HepG2 (cell line): Measurements from ENCODE around the gene RTBDN. TPM values are rescaled to one million over a fixed set of nuclear protein-coding genes. Genes with fewer than 3 reads are reported as not detected.

Experiments used
- ATAC-seq: fragments of 200-7000 bp; cut with Tn5 transposase; 3 replicates; pipeline ENCODE4 v1.9.1; 2020; ENCODE audit warnings: mild to moderate bottlenecking, moderate library complexity
- BruUV-seq: library from RNA; stranded (reverse); fragments of 400-500 nt; replicated peaks from 2 replicates; lab custom pipeline; 2021; lab: Mats Ljungman, UMichigan
- CTCF ChIA-PET: fragments of 300-600 bp; formaldehyde crosslinking; extraction: SDS; loops from one replicate; lab custom pipeline; 2021; ENCODE audit warnings: low total read pairs, inconsistent platforms, low intra/inter-chr PET ratio; lab: Yijun Ruan, JAX
- POLR2A ChIA-PET: fragments of 350-600 bp; sonication (Branson Sonifier 250); formaldehyde crosslinking; loops from one replicate; lab custom pipeline; 2020; ENCODE audit warnings: antibody characterized with exemption, inconsistent platforms; lab: Yijun Ruan, JAX
- DNase-seq: peaks from one replicate; pipeline ENCODE4 v3.0.0-alpha.2; 2015; ENCODE audit warnings: low spot score
- FAIRE-seq: peaks from 3 replicates; lab custom pipeline; 2011; peaks lifted over from hg19 to GRCh38; lab: Jason Lieb, UNC
- H2AFZ ChIP-seq: one replicate; pipeline ENCODE4 v1.6.1; 2011; ENCODE audit warnings: low read length, inconsistent platforms
- H3K27ac ChIP-seq: fragments of 300-600 bp; 3 replicates; pipeline ENCODE4 v1.8.0; 2011; ENCODE audit warnings: mixed run types, mild to moderate bottlenecking, mixed read lengths, low read length, inconsistent platforms; ENCODE audit not compliant: insufficient read depth; ENCODE audit errors: extremely low read length
- H3K27me3 ChIP-seq, 2 experiments: fragments of 200-600 bp in 1 of 2; 2 replicates in 1 of 2; 3 replicates in 1 of 2; pipeline versions ENCODE4 v1.6.0 to v1.8.0; 2011; ENCODE audit warnings: low read length in 2 of 2, mild to moderate bottlenecking in 2 of 2, moderate library complexity in 2 of 2, inconsistent platforms in 1 of 2; ENCODE audit not compliant: insufficient read depth in 2 of 2, control insufficient read depth in 1 of 2
- H3K36me3 ChIP-seq, 2 experiments: fragments of 200-600 bp in 1 of 2; replicated peaks in 1 of 2; 2 replicates in 1 of 2; 3 replicates in 1 of 2; pipeline versions ENCODE4 v1.5.1 to v1.8.0; 2011; ENCODE audit warnings: low read length in 2 of 2, inconsistent platforms in 1 of 2; ENCODE audit not compliant: insufficient read depth in 2 of 2, control insufficient read depth in 1 of 2
- H3K4me1 ChIP-seq: 2 replicates; pipeline ENCODE4 v1.5.1; 2012; ENCODE audit warnings: low read length, inconsistent platforms; ENCODE audit not compliant: insufficient read depth
- H3K4me2 ChIP-seq: 2 replicates; pipeline ENCODE4 v1.6.0; 2011; ENCODE audit warnings: low read depth, low read length, inconsistent platforms
- H3K4me3 ChIP-seq, 3 experiments: fragments of 200-600 bp in 1 of 3; sonication (generic), shearing (Covaris generic) in 1 of 3; replicated peaks in 1 of 3; 2 replicates each; pipeline ENCODE4 v1.5.1; 2011 to 2016; ENCODE audit warnings: low read length in 3 of 3, inconsistent platforms in 2 of 3, low read depth in 2 of 3, mild to moderate bottlenecking in 2 of 3, control low read depth in 1 of 3, mixed read lengths in 1 of 3; ENCODE audit not compliant: insufficient read depth in 1 of 3
- H3K79me2 ChIP-seq: one replicate; pipeline ENCODE4 v1.6.1; 2011; ENCODE audit warnings: low read length, inconsistent platforms; ENCODE audit not compliant: insufficient read depth
- H3K9ac ChIP-seq: 2 replicates; pipeline ENCODE4 v1.6.0; 2011; ENCODE audit warnings: mild to moderate bottlenecking, low read depth, low read length, inconsistent platforms; ENCODE audit not compliant: insufficient read depth
- H3K9me3 ChIP-seq: 2 replicates; pipeline ENCODE4 v1.5.1; 2012; ENCODE audit warnings: mild to moderate bottlenecking, low read length
- H4K20me1 ChIP-seq: 2 replicates; pipeline ENCODE4 v1.6.0; 2011; ENCODE audit warnings: inconsistent platforms, mild to moderate bottlenecking, low read length, moderate library complexity; ENCODE audit not compliant: insufficient read depth
- GMEB2 ChIP-seq: IDR thresholded peaks from 2 replicates; pipeline ENCODE4 v1.6.1; 2016; ENCODE audit warnings: missing biosample characterization, missing genetic modification reagents, low read depth
- HDAC6 ChIP-seq: fragments of 200-600 bp; sonication (generic); IDR thresholded peaks from 2 replicates; pipeline ENCODE4 v1.7.0; 2017; ENCODE audit warnings: mild to moderate bottlenecking, antibody characterized with exemption, low read length, low read depth
- HNRNPL ChIP-seq: fragments of 200-400 bp; formaldehyde crosslinking; IDR thresholded peaks from 2 replicates; pipeline ENCODE4 v1.6.1; 2017; ENCODE audit warnings: mild to moderate bottlenecking, low read depth, low read length
- HNRNPLL ChIP-seq: fragments of 200-400 bp; formaldehyde crosslinking; IDR thresholded peaks from 2 replicates; pipeline ENCODE4 v1.6.1; 2017; ENCODE audit warnings: mild to moderate bottlenecking, low read depth, low read length; ENCODE audit not compliant: poor library complexity, severe bottlenecking
- KDM5B ChIP-seq: sonication (generic); formaldehyde crosslinking; IDR thresholded peaks from 2 replicates; pipeline ENCODE4 v1.4.0; 2020; ENCODE audit warnings: missing genetic modification reagents, mild to moderate bottlenecking, borderline replicate concordance
- MATR3 ChIP-seq: sonication (generic); formaldehyde crosslinking; IDR thresholded peaks from 2 replicates; pipeline ENCODE4 v1.4.0; 2020; ENCODE audit warnings: missing genetic modification reagents
- TBP ChIP-seq: sonication (generic); formaldehyde crosslinking; IDR thresholded peaks from 2 replicates; pipeline ENCODE4 v1.5.0; 2020; ENCODE audit warnings: missing genetic modification reagents
- ZFP1 ChIP-seq: IDR thresholded peaks from 2 replicates; pipeline ENCODE4 v1.6.1; 2016
- ZNF10 ChIP-seq: sonication (generic); formaldehyde crosslinking; IDR thresholded peaks from 2 replicates; pipeline ENCODE4 v1.4.0; 2020; ENCODE audit warnings: mild to moderate bottlenecking, low read depth, missing genetic modification reagents, borderline replicate concordance
- ZNF407 ChIP-seq: sonication (generic); formaldehyde crosslinking; IDR thresholded peaks from one replicate; pipeline ENCODE4 v1.5.1; 2020; ENCODE audit warnings: mild to moderate bottlenecking, missing genetic modification reagents; ENCODE audit errors: not compliant biosample characterization
- ZNF605 ChIP-seq: sonication (generic); formaldehyde crosslinking; IDR thresholded peaks from 2 replicates; pipeline ENCODE4 v1.8.0; 2022; ENCODE audit warnings: mild to moderate bottlenecking, missing genetic modification reagents
- WGBS: methylation state at CpG from one replicate; pipeline ENCODE4 v1.1.6; 2017; ENCODE audit warnings: low lambda C conversion rate; 5-methylcytosine and 5-hydroxymethylcytosine counted together
- in situ Hi-C: cut with HindIII; loops from 2 replicates; pipeline ENCODE4 v1.10.0; 2017; ENCODE audit warnings: low pct_unique_long_range_greater_than_20kb; ENCODE audit not compliant: extremely low pct_ligation_motif_present
- intact Hi-C: fragments of 100-400 bp; cut with micrococcal nuclease; formaldehyde crosslinking; loops from one replicate; pipeline ENCODE4 v1.10.0; 2022; ENCODE audit not compliant: unreplicated experiment
- polyA plus RNA-seq, 8 experiments: library from polyadenylated mRNA; depleted of rRNA in 3 of 8; stranded (reverse) in 7 of 8; unstranded in 1 of 8; fragments of >200 nt; fragmentation: Illumina TruSeq in 4 of 8; extraction: Trizol in 4 of 8; gene quantifications; 2 replicates each; pipeline versions ENCODE4 v1.2.1 to v1.2.3, GENCODE V29; 2011 to 2016; ENCODE audit warnings: low read depth in 4 of 8, missing spikeins in 1 of 8, mixed read lengths in 1 of 8; ENCODE audit not compliant: insufficient read depth in 1 of 8
- total RNA-seq, 5 experiments: library from RNA; depleted of rRNA; stranded (reverse); fragments of >200 nt; fragmentation: Illumina TruSeq; extraction: Trizol; gene quantifications; 2 replicates each; pipeline ENCODE4 v1.2.3, GENCODE V29; 2016; ENCODE audit warnings: low read depth in 1 of 5

Gene RTBDN
- total and polyA plus RNA-seq, 2 of the 13 experiments (the other 11 are each of a cell fraction or from before 2014, with no cell fraction given), result 0.27 to 0.48 TPM

- H3K36me3 ChIP-seq, result peaks cover 0 to 8% of the 10 kb centered on the region in 2 experiments; a peak in 2 of 5 replicates
- no peaks in the 10 kb centered on the region for H3K4me1 ChIP-seq
- 96% methylated on average over 7 of the region's 7 CpGs for WGBS
- no peak overlapping the region for H3K4me2 ChIP-seq
- no peak overlapping the region for H2AFZ ChIP-seq
- CTCF ChIA-PET, result no interaction called here
- intact Hi-C loops, result no loop called here
- no peaks in the 10 kb centered on the region for H4K20me1 ChIP-seq
- no peaks in the 10 kb centered on the region for H3K9me3 ChIP-seq
- H3K27me3 ChIP-seq, result no peaks in the 10 kb centered on the region
- no peak overlapping the region for H3K27ac ChIP-seq
- no peaks in the 10 kb centered on the region for H3K79me2 ChIP-seq
- POLR2A ChIA-PET, result interaction anchor here (0.7 kb wide), 1 partner anchor 14 kb away, joined by 6 read pairs; no protein-coding TSS in a partner anchor
- no peak for ATAC-seq
- no peak overlapping the region for H3K4me3 ChIP-seq
- H3K9ac ChIP-seq, result no peak overlapping the region
- no peak for FAIRE-seq
- no peak for DNase-seq
- no TSS peak for BruUV-seq
- in situ Hi-C loops, result no loop called here
- no peak for TF ChIP-seq HDAC6
- no peak for TF ChIP-seq ZNF10
- no peak for TF ChIP-seq MATR3 (CRISPR knock-in tag)
- TF ChIP-seq TBP, result no peak
- no peak for TF ChIP-seq ZFP1 (CRISPR knock-in tag)
- TF ChIP-seq KDM5B (CRISPR knock-in tag), result no peak
- no peak for TF ChIP-seq HNRNPLL
- no peak for TF ChIP-seq GMEB2 (CRISPR knock-in tag)
- no peak for TF ChIP-seq ZNF605 (CRISPR knock-in tag)
- no peak for TF ChIP-seq ZNF407 (CRISPR knock-in tag)
- TF ChIP-seq HNRNPL, result no peak
Measured at GRCh38 chr19:12815088-12815487, 19.3 kb downstream of the RTBDN start.
